ENCODE data around the gene BCAS3.
"Not testable (repeated sequence)": the region's sequence is repeated elsewhere in the genome, so short reads cannot be mapped to it uniquely, and the experiment has no call there.

Gene BCAS3

GRCh38 chr17:61127960-61128359 is 450.3 kb downstream of the BCAS3 start:
- no peak for DNase-seq (ENCODE audit: low read depth, low spot score)

GRCh38 chr17:61128661-61129115 is 451.0 kb downstream of the BCAS3 start:
- DNase-seq (ENCODE audit: low read depth, low spot score), result no peak

- no peak for DNase-seq (ENCODE audit: low read depth, low spot score)
Measured at GRCh38 chr17:61129267-61130254, 451.9 kb downstream of the BCAS3 start.

- DNase-seq (ENCODE audit: low read depth, low spot score), result no peak
Measured at GRCh38 chr17:61130330-61130729, 452.7 kb downstream of the BCAS3 start.

GRCh38 chr17:61131585-61131984 is 453.9 kb downstream of the BCAS3 start:
- DNase-seq (ENCODE audit: low read depth, low spot score), result no peak

GRCh38 chr17:61132524-61132923 is 454.9 kb downstream of the BCAS3 start:
- no peak for DNase-seq (ENCODE audit: low read depth, low spot score)

GRCh38 chr17:61133853-61134252 is 456.2 kb downstream of the BCAS3 start:
- DNase-seq (ENCODE audit: low read depth, low spot score), result no peak

GRCh38 chr17:61134551-61135235 is 457.0 kb downstream of the BCAS3 start:
- no peak for DNase-seq (ENCODE audit: low read depth, low spot score)

- DNase-seq (ENCODE audit: low read depth, low spot score), result no peak
Measured at GRCh38 chr17:61135782-61136181, 458.1 kb downstream of the BCAS3 start.

GRCh38 chr17:61136296-61136695 is 458.6 kb downstream of the BCAS3 start:
- DNase-seq (ENCODE audit: low read depth, low spot score), result no peak

GRCh38 chr17:61139219-61139618 is 461.6 kb downstream of the BCAS3 start:
- DNase-seq (ENCODE audit: low read depth, low spot score), result no peak

GRCh38 chr17:61140081-61140786 is 462.6 kb downstream of the BCAS3 start:
- no peak for DNase-seq (ENCODE audit: low read depth, low spot score)

- DNase-seq (ENCODE audit: low read depth, low spot score), result no peak
Measured at GRCh38 chr17:61143026-61143425, 465.4 kb downstream of the BCAS3 start.

GRCh38 chr17:61144137-61144536 is 466.5 kb downstream of the BCAS3 start:
- DNase-seq (ENCODE audit: low read depth, low spot score), result no peak

- no peak for DNase-seq (ENCODE audit: low read depth, low spot score)
Measured at GRCh38 chr17:61144617-61145564, 467.2 kb downstream of the BCAS3 start.

GRCh38 chr17:61146833-61147232 is 469.2 kb downstream of the BCAS3 start:
- not testable (repeated sequence) for DNase-seq (ENCODE audit: low read depth, low spot score)

- no peak for DNase-seq (ENCODE audit: low read depth, low spot score)
Measured at GRCh38 chr17:61149106-61149825, 471.6 kb downstream of the BCAS3 start.

- no peak for DNase-seq (ENCODE audit: low read depth, low spot score)
Measured at GRCh38 chr17:61149862-61150362, 472.3 kb downstream of the BCAS3 start.

GRCh38 chr17:61150686-61151299 is 473.1 kb downstream of the BCAS3 start:
- DNase-seq (ENCODE audit: low read depth, low spot score), result no peak

- no peak for DNase-seq (ENCODE audit: low read depth, low spot score)
Measured at GRCh38 chr17:61152898-61153297, 475.2 kb downstream of the BCAS3 start.

Data from activated naive CD8-positive, alpha-beta T cell treated with anti-CD3 and anti-CD28 coated beads, Interleukin-2, amount 50 U/mL, for 16 hours (primary cell).